Measurements from ENCODE around the gene NCOA4. TPM values are rescaled to one million over a fixed set of nuclear protein-coding genes. Genes with fewer than 3 reads are reported as not detected.

NCOA4 gene
- total RNA-seq, 4 donors from 2014 or later, result 139 to 173 (median 157) TPM

GRCh38 chr10:46037107-46037825 lies 6.8 kb upstream of the NCOA4 start:
- no peaks in the 10 kb centered on the region for H3K36me3 ChIP-seq
- no peaks in the 10 kb centered on the region for H3K9me3 ChIP-seq
- H3K27ac ChIP-seq, result no peak overlapping the region
- DNase-seq, result no peak
- H3K27me3 ChIP-seq, result no peaks in the 10 kb centered on the region
- no peak for TF ChIP-seq CTCF (IDR thresholded peaks at IDR 0.05 in 4 of 5, conservative IDR thresholded peaks at IDR 0.05 in 1 of 5)
- TF ChIP-seq POLR2A (IDR thresholded peaks at IDR 0.05), result no peak
- in situ Hi-C loops (cut with MboI; ENCODE audit: low sequenced_read_pairs in 4 of 4), result no loop called here
- no peak for ATAC-seq
- intact Hi-C loops (cut with DNase I; ENCODE audit: low total_unique reads), result no loop called here
- no peak overlapping the region for H3K4me3 ChIP-seq
- H3K4me1 ChIP-seq, result no peaks in the 10 kb centered on the region

GRCh38 chr10:46035923-46036849 lies 5.8 kb upstream of the NCOA4 start:
- no peaks in the 10 kb centered on the region for H3K36me3 ChIP-seq
- no peaks in the 10 kb centered on the region for H3K4me1 ChIP-seq
- H3K27ac ChIP-seq, result no peak overlapping the region
- no peaks in the 10 kb centered on the region for H3K9me3 ChIP-seq
- ATAC-seq, result no peak
- DNase-seq, result no peak
- in situ Hi-C loops (cut with MboI; ENCODE audit: low sequenced_read_pairs in 4 of 4) (no loop called here), intact Hi-C loops (cut with DNase I; ENCODE audit: low total_unique reads) (no loop called here)
- no peaks in the 10 kb centered on the region for H3K27me3 ChIP-seq
- TF ChIP-seq CTCF (IDR thresholded peaks at IDR 0.05 in 4 of 5, conservative IDR thresholded peaks at IDR 0.05 in 1 of 5) (no peak), POLR2A (IDR thresholded peaks at IDR 0.05) (no peak)
- no peak overlapping the region for H3K4me3 ChIP-seq

- no peak overlapping the region for H3K4me3 ChIP-seq
- ATAC-seq, result no peak
- TF ChIP-seq POLR2A (IDR thresholded peaks at IDR 0.05) (no peak), CTCF (IDR thresholded peaks at IDR 0.05 in 4 of 5, conservative IDR thresholded peaks at IDR 0.05 in 1 of 5) (no peak)
- no peaks in the 10 kb centered on the region for H3K27me3 ChIP-seq
- in situ Hi-C loops (cut with MboI; ENCODE audit: low sequenced_read_pairs in 4 of 4) (no loop called here), intact Hi-C loops (cut with DNase I; ENCODE audit: low total_unique reads) (loop anchor here (5.0 kb wide), 1 partner anchor 249 kb away; no protein-coding TSS in a partner anchor)
- no peak overlapping the region for H3K27ac ChIP-seq
- DNase-seq, result no peak
- H3K4me1 ChIP-seq, result peaks cover 12 to 16% of the 10 kb centered on the region in 2 donors
- H3K9me3 ChIP-seq, result no peaks in the 10 kb centered on the region
- no peaks in the 10 kb centered on the region for H3K36me3 ChIP-seq
Observed at GRCh38 chr10:46033602-46034011, 3.2 kb upstream of the NCOA4 start.

- intact Hi-C loops (cut with DNase I; ENCODE audit: low total_unique reads), result loop anchor here (5.0 kb wide), 1 partner anchor 250 kb away; no protein-coding TSS in a partner anchor
Observed at GRCh38 chr10:46031648-46032532, 1.5 kb upstream of the NCOA4 start.

More at GRCh38 chr10:46031648-46032532, 1.5 kb upstream of the NCOA4 start:
- DNase-seq, result no peak
- no peaks in the 10 kb centered on the region for H3K9me3 ChIP-seq
- H3K27me3 ChIP-seq, result no peaks in the 10 kb centered on the region
- TF ChIP-seq POLR2A (IDR thresholded peaks at IDR 0.05), result no peak
- TF ChIP-seq CTCF (IDR thresholded peaks at IDR 0.05 in 4 of 5, conservative IDR thresholded peaks at IDR 0.05 in 1 of 5), result no peak
- in situ Hi-C loops (cut with MboI; ENCODE audit: low sequenced_read_pairs in 4 of 4), result no loop called here
- no peak for ATAC-seq
- no peak overlapping the region for H3K27ac ChIP-seq
- H3K4me3 ChIP-seq, result no peak overlapping the region
- H3K4me1 ChIP-seq, result peaks cover 28 to 30% of the 10 kb centered on the region in 2 donors
- no peaks in the 10 kb centered on the region for H3K36me3 ChIP-seq

All from gastrocnemius medialis (tissue), 4 donors.